Measurements from ENCODE around the gene DEXI. TPM values are rescaled to one million over a fixed set of nuclear protein-coding genes. Genes with fewer than 3 reads are reported as not detected.

The DEXI gene
- total RNA-seq, 1 donor = 34.0 TPM

GRCh38 chr16:10897134-10897533 is 45.1 kb downstream of the DEXI start:
- H3K4me1 ChIP-seq (ENCODE audit: insufficient read depth, low read length) = no peaks in the 10 kb centered on the region

DNA sequence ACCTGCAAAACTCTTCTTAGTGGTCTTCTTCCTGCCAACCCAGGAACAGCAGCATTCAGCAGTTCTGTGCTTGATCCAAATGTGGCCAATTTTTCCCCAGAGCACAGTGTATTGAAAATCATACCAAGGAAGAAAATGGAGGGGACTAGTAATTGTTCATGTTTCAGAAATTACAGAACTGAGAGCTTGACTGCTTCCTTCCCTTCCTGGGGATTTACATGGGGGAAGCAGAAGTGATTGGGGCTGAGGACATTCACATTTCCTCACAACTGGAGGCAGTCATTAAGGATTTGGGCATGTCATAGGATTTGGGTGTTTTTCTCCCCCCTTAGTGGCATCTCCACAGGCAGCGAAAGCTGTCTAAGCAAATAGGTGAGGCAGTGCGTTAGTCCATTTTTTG is 45.5 kb downstream of the DEXI start:
- no peaks in the 10 kb centered on the region for H3K36me3 ChIP-seq (ENCODE audit: insufficient read depth, low read length)

More at GRCh38 chr16:10897134-10897533, 45.1 kb downstream of the DEXI start:
- Histone ChIP-seq H3K9me3 (ENCODE audit: low read depth, low read length) (no peaks in the 10 kb centered on the region), H3K4me3 (ENCODE audit: insufficient read depth, low read length) (no peak overlapping the region), H4K20me1 (ENCODE audit: insufficient read depth, low read length) (no peaks in the 10 kb centered on the region), H3K4me2 (ENCODE audit: insufficient read depth, low read length) (no peak overlapping the region), H3K27ac (ENCODE audit: low read depth, low read length) (no peak overlapping the region), H3K79me2 (ENCODE audit: insufficient read depth, low read length) (no peaks in the 10 kb centered on the region), H3K36me3 (ENCODE audit: insufficient read depth, low read length) (no peaks in the 10 kb centered on the region), H2AFZ (ENCODE audit: low read length) (no peak overlapping the region), H3K27me3 (ENCODE audit: insufficient read depth, low read length) (no peaks in the 10 kb centered on the region)
- TF ChIP-seq, protein P1, sequence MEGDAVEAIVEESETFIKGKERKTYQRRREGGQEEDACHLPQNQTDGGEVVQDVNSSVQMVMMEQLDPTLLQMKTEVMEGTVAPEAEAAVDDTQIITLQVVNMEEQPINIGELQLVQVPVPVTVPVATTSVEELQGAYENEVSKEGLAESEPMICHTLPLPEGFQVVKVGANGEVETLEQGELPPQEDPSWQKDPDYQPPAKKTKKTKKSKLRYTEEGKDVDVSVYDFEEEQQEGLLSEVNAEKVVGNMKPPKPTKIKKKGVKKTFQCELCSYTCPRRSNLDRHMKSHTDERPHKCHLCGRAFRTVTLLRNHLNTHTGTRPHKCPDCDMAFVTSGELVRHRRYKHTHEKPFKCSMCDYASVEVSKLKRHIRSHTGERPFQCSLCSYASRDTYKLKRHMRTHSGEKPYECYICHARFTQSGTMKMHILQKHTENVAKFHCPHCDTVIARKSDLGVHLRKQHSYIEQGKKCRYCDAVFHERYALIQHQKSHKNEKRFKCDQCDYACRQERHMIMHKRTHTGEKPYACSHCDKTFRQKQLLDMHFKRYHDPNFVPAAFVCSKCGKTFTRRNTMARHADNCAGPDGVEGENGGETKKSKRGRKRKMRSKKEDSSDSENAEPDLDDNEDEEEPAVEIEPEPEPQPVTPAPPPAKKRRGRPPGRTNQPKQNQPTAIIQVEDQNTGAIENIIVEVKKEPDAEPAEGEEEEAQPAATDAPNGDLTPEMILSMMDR (IDR thresholded peaks at IDR 0.05; ENCODE audit: extremely low read depth, low read depth, low read length) = no peak
- DNase-seq (ENCODE audit: insufficient read length, low spot score, missing footprints) = no peak

GRCh38 chr16:10896165-10896564 is 46.1 kb downstream of the DEXI start:
- DNase-seq (ENCODE audit: insufficient read length, low spot score, missing footprints) = no peak
- Histone ChIP-seq H2AFZ (ENCODE audit: low read length) (no peak overlapping the region), H4K20me1 (ENCODE audit: insufficient read depth, low read length) (no peaks in the 10 kb centered on the region), H3K79me2 (ENCODE audit: insufficient read depth, low read length) (no peaks in the 10 kb centered on the region), H3K36me3 (ENCODE audit: insufficient read depth, low read length) (no peaks in the 10 kb centered on the region), H3K4me3 (ENCODE audit: insufficient read depth, low read length) (no peak overlapping the region), H3K9me3 (ENCODE audit: low read depth, low read length) (no peaks in the 10 kb centered on the region), H3K27ac (ENCODE audit: low read depth, low read length) (no peak overlapping the region), H3K27me3 (ENCODE audit: insufficient read depth, low read length) (no peaks in the 10 kb centered on the region), H3K4me1 (ENCODE audit: insufficient read depth, low read length) (no peaks in the 10 kb centered on the region), H3K4me2 (ENCODE audit: insufficient read depth, low read length) (no peak overlapping the region)
- TF ChIP-seq, protein P1 (IDR thresholded peaks at IDR 0.05; ENCODE audit: extremely low read depth, low read depth, low read length) = no peak

More for the DNA sequence above, 45.5 kb downstream of the DEXI start:
- no peaks in the 10 kb centered on the region for H3K4me1 ChIP-seq (ENCODE audit: insufficient read depth, low read length)
- no peak overlapping the region for H3K4me2 ChIP-seq (ENCODE audit: insufficient read depth, low read length)
- TF ChIP-seq, protein P1 (IDR thresholded peaks at IDR 0.05; ENCODE audit: extremely low read depth, low read depth, low read length) = no peak
- H3K27me3 ChIP-seq (ENCODE audit: insufficient read depth, low read length) = no peaks in the 10 kb centered on the region
- H4K20me1 ChIP-seq (ENCODE audit: insufficient read depth, low read length) = no peaks in the 10 kb centered on the region
- no peak overlapping the region for H3K4me3 ChIP-seq (ENCODE audit: insufficient read depth, low read length)
- no peak overlapping the region for H3K27ac ChIP-seq (ENCODE audit: low read depth, low read length)
- DNase-seq (ENCODE audit: insufficient read length, low spot score, missing footprints) = no peak
- no peak overlapping the region for H2AFZ ChIP-seq (ENCODE audit: low read length)
- no peaks in the 10 kb centered on the region for H3K9me3 ChIP-seq (ENCODE audit: low read depth, low read length)
- no peaks in the 10 kb centered on the region for H3K79me2 ChIP-seq (ENCODE audit: insufficient read depth, low read length)

DNA sequence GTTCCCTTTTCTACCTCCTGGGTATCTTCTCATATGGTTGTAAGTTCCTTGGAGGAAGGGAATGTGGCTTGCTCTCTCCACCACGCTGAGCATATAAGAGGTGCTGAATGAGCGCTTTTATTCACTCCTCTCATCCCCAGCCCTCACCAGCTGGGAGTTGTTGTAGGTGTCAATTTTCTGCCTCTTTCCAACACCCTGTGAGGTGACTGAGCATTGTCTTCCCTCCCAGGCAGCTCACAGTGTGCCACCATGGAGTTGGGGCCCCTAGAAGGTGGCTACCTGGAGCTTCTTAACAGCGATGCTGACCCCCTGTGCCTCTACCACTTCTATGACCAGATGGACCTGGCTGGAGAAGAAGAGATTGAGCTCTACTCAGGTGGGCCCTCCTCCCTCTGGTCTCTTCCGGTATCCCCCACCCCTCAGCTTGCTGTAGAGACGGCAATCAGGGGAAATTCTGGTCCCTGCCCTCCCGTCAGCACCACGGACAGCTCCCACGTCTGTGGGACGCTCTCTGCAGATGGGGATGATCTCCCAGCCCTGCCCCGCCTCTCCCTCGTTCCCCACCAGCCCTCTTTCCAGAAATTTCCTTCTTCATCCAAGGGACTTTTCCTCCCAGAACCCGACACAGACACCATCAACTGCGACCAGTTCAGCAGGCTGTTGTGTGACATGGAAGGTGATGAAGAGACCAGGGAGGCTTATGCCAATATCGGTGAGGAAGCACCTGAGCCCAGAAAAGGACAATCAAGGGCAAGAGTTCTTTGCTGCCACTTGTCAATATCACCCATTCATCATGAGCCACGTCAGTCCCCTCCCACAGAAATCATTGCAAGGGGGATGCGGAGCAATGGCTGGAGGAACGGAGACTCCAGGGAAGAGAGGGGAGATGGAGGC is 47.0 kb downstream of the DEXI start:
- Histone ChIP-seq H3K4me2 (ENCODE audit: insufficient read depth, low read length) (no peak overlapping the region), H3K4me1 (ENCODE audit: insufficient read depth, low read length) (no peaks in the 10 kb centered on the region), H2AFZ (ENCODE audit: low read length) (no peak overlapping the region), H3K9me3 (ENCODE audit: low read depth, low read length) (no peaks in the 10 kb centered on the region), H3K4me3 (ENCODE audit: insufficient read depth, low read length) (no peak overlapping the region), H3K27ac (ENCODE audit: low read depth, low read length) (no peak overlapping the region), H3K79me2 (ENCODE audit: insufficient read depth, low read length) (no peaks in the 10 kb centered on the region), H3K27me3 (ENCODE audit: insufficient read depth, low read length) (no peaks in the 10 kb centered on the region), H4K20me1 (ENCODE audit: insufficient read depth, low read length) (no peaks in the 10 kb centered on the region), H3K36me3 (ENCODE audit: insufficient read depth, low read length) (no peaks in the 10 kb centered on the region)
- DNase-seq (ENCODE audit: insufficient read length, low spot score, missing footprints) = peak; percentile 80
- TF ChIP-seq, protein P1 (IDR thresholded peaks at IDR 0.05; ENCODE audit: extremely low read depth, low read depth, low read length) = no peak
